Adipose tissue (tissue), 3 donors: ENCODE data around the gene MOCS2. TPM values are rescaled to one million over a fixed set of nuclear protein-coding genes. Genes with fewer than 3 reads are reported as not detected.

Experiments used
- H3K27ac ChIP-seq: one replicate; pipeline ENCODE4 v1.5.1; 2013; ENCODE audit warnings: low read depth, low read length
- WGBS, 3 donors: extraction: QIAGEN DNeasy Blood & Tissue Kit; methylation state at CpG; one replicate each; pipeline ENCODE4 v1.1.7; 2013; 5-methylcytosine and 5-hydroxymethylcytosine counted together
- polyA plus RNA-seq, 3 donors: library from polyadenylated mRNA; stranded (reverse); fragments of 200-250 nt; gene quantifications; one replicate each; pipeline ENCODE4 v1.2.3, GENCODE V29; 2013
- donor health status: healthy with polysubstance abuse.
- donor health status: Bipolar disorder and iron deficiency.
- donor health status: healthy.

The MOCS2 gene
- polyA plus RNA-seq, 3 donors = 21.4 to 83.7 (median 31.0) TPM

- no peak overlapping the region for H3K27ac ChIP-seq
- 62 to 76% (median 65%) methylated on average over 2 of the region's 2 CpGs for WGBS, 3 donors
Observed at GRCh38 chr5:53099546-53099945, 10.0 kb downstream of the MOCS2 start.

- H3K27ac ChIP-seq = no peak overlapping the region
Observed at GRCh38 chr5:53095931-53096525, 13.5 kb downstream of the MOCS2 start.

GRCh38 chr5:53095217-53095616, 14.3 kb downstream of the MOCS2 start:
- no peak overlapping the region for H3K27ac ChIP-seq
- 85 to 92% (median 87%) methylated on average over 7 of the region's 7 CpGs for WGBS, 3 donors

More at GRCh38 chr5:53095931-53096525, 13.5 kb downstream of the MOCS2 start:
- WGBS, 3 donors = 13 to 18% (median 16%) methylated on average over 3 of the region's 3 CpGs

- WGBS, 3 donors = 43 to 76% (median 74%) methylated on average over 2 of the region's 2 CpGs
- H3K27ac ChIP-seq = no peak overlapping the region
Observed at GRCh38 chr5:53092242-53092641, 17.3 kb downstream of the MOCS2 start.

- 80 to 83% (median 82%) methylated on average over 2 of the region's 2 CpGs for WGBS, 3 donors
- no peak overlapping the region for H3K27ac ChIP-seq
Observed at GRCh38 chr5:53091289-53091688, 18.3 kb downstream of the MOCS2 start.

- WGBS, 3 donors = 72 to 79% (median 75%) methylated on average over 5 of the region's 5 CpGs
- no peak overlapping the region for H3K27ac ChIP-seq
Observed at GRCh38 chr5:53090229-53090628, 19.3 kb downstream of the MOCS2 start.

GRCh38 chr5:53089481-53089991, 20.0 kb downstream of the MOCS2 start:
- 71 to 90% (median 79%) methylated on average over 4 of the region's 4 CpGs for WGBS, 3 donors
- H3K27ac ChIP-seq = no peak overlapping the region

- no peak overlapping the region for H3K27ac ChIP-seq
- WGBS, 3 donors = 96 to 100% (median 97%) methylated on average over 1 of the region's 1 CpG
Observed at GRCh38 chr5:53087621-53088121, 21.9 kb downstream of the MOCS2 start.

- H3K27ac ChIP-seq = no peak overlapping the region
- WGBS, 3 donors = 92 to 97% (median 96%) methylated on average over 1 of the region's 1 CpG
Observed at GRCh38 chr5:53087171-53087570, 22.4 kb downstream of the MOCS2 start.

- WGBS, 3 donors = 74 to 82% (median 76%) methylated on average over 4 of the region's 4 CpGs
Observed at GRCh38 chr5:53084546-53085255, 24.9 kb downstream of the MOCS2 start.

GRCh38 chr5:53083927-53084326, 25.6 kb downstream of the MOCS2 start:
- H3K27ac ChIP-seq = no peak overlapping the region

More at GRCh38 chr5:53084546-53085255, 24.9 kb downstream of the MOCS2 start:
- H3K27ac ChIP-seq = no peak overlapping the region

GRCh38 chr5:53080271-53080670, 29.3 kb downstream of the MOCS2 start:
- no peak overlapping the region for H3K27ac ChIP-seq
- 78 to 89% (median 79%) methylated on average over 4 of the region's 4 CpGs for WGBS, 3 donors

- H3K27ac ChIP-seq = no peak overlapping the region
- 84 to 87% (median 86%) methylated on average over 2 of the region's 2 CpGs for WGBS, 3 donors
Observed at GRCh38 chr5:53076014-53076583, 33.5 kb downstream of the MOCS2 start.

- no peak overlapping the region for H3K27ac ChIP-seq
- 61 to 82% (median 63%) methylated on average over 2 of the region's 2 CpGs for WGBS, 3 donors
Observed at GRCh38 chr5:53073348-53073747, 36.2 kb downstream of the MOCS2 start.

- H3K27ac ChIP-seq = no peak overlapping the region
- 77 to 87% (median 82%) methylated on average over 2 of the region's 2 CpGs for WGBS, 3 donors
Observed at GRCh38 chr5:53071738-53072137, 37.8 kb downstream of the MOCS2 start.

- WGBS, 3 donors = 79 to 90% (median 89%) methylated on average over 2 of the region's 2 CpGs
Observed at GRCh38 chr5:53071298-53071697, 38.3 kb downstream of the MOCS2 start.

GRCh38 chr5:53069626-53070025, 39.9 kb downstream of the MOCS2 start:
- 90 to 93% (median 90%) methylated on average over 5 of the region's 5 CpGs for WGBS, 3 donors
- no peak overlapping the region for H3K27ac ChIP-seq

More at GRCh38 chr5:53071298-53071697, 38.3 kb downstream of the MOCS2 start:
- H3K27ac ChIP-seq = no peak overlapping the region

- no peak overlapping the region for H3K27ac ChIP-seq
- 82 to 86% (median 83%) methylated on average over 4 of the region's 4 CpGs for WGBS, 3 donors
Observed at GRCh38 chr5:53068291-53068836, 41.2 kb downstream of the MOCS2 start.

- H3K27ac ChIP-seq = no peak overlapping the region
- WGBS, 3 donors = 0 to 41% (median 3%) methylated on average over 1 of the region's 1 CpG
Observed at GRCh38 chr5:53067641-53068040, 41.9 kb downstream of the MOCS2 start.
